Thymus (tissue), 11 donors: ENCODE results near the gene IFT74. TPM values are rescaled to one million over a fixed set of nuclear protein-coding genes. Genes with fewer than 3 reads are reported as not detected.
"Not testable (repeated sequence)": the region's sequence is repeated elsewhere in the genome, so short reads cannot be mapped to it uniquely, and the experiment has no call there.

ENCODE experiments used
- DNase-seq, 9 donors: peaks; one replicate each; pipeline ENCODE4 v3.0.0-alpha.2; 2013; ENCODE audit warnings: low spot score in 9 of 9, low read depth in 6 of 9, missing footprints in 1 of 9
- H3K27ac ChIP-seq, 2 donors: one replicate each; pipeline ENCODE4 v1.5.1; 2013; ENCODE audit warnings: control low read depth in 1 of 2, low read depth in 1 of 2, low read length in 1 of 2, mild to moderate bottlenecking in 1 of 2, moderate library complexity in 1 of 2
- H3K27me3 ChIP-seq, 2 donors: one replicate each; pipeline ENCODE4 v1.5.1; 2013; ENCODE audit warnings: low read length in 1 of 2; ENCODE audit not compliant: control insufficient read depth in 2 of 2, insufficient read depth in 1 of 2
- H3K36me3 ChIP-seq, 2 donors: one replicate each; pipeline ENCODE4 v1.5.1; 2013; ENCODE audit warnings: low read length in 1 of 2, mild to moderate bottlenecking in 1 of 2, moderate library complexity in 1 of 2; ENCODE audit not compliant: control insufficient read depth in 2 of 2, insufficient read depth in 2 of 2
- H3K4me1 ChIP-seq, 2 donors: one replicate each; pipeline ENCODE4 v1.5.1; 2013; ENCODE audit warnings: low read length in 2 of 2; ENCODE audit not compliant: control insufficient read depth in 2 of 2, insufficient read depth in 2 of 2
- H3K4me3 ChIP-seq, 2 donors: one replicate each; pipeline ENCODE4 v1.5.1; 2013; ENCODE audit warnings: low read length in 2 of 2, control low read depth in 1 of 2, mild to moderate bottlenecking in 1 of 2
- H3K9me3 ChIP-seq, 2 donors: one replicate each; pipeline ENCODE4 v1.5.1; 2013; ENCODE audit warnings: low read length in 1 of 2, mild to moderate bottlenecking in 1 of 2; ENCODE audit not compliant: control insufficient read depth in 2 of 2, insufficient read depth in 1 of 2
- WGBS: extraction: QIAGEN DNeasy Blood & Tissue Kit; methylation state at CpG from one replicate; pipeline ENCODE4 v1.1.7; 2013; 5-methylcytosine and 5-hydroxymethylcytosine counted together
- polyA plus RNA-seq: library from polyadenylated mRNA; stranded (reverse); fragments of 200-250 nt; gene quantifications from one replicate; pipeline ENCODE4 v1.2.3, GENCODE V29; 2013
- total RNA-seq: library from RNA; stranded (reverse); fragments of 120-200 nt; gene quantifications from one replicate; pipeline ENCODE4 v1.2.4, GENCODE V29; 2013
- donor health status: healthy.

IFT74 gene
- total and polyA plus RNA-seq, 2 donors = 16.3 to 16.9 TPM

GRCh38 chr9:27085456-27085855, 129.2 kb downstream of the IFT74 start:
- no peaks in the 10 kb centered on the region for H3K27me3 ChIP-seq
- no peaks in the 10 kb centered on the region for H3K9me3 ChIP-seq
- 98% methylated on average over 5 of the region's 5 CpGs for WGBS
- DNase-seq = no peak
- no peaks in the 10 kb centered on the region for H3K36me3 ChIP-seq
- H3K4me1 ChIP-seq = no peaks in the 10 kb centered on the region
- no peak overlapping the region for H3K4me3 ChIP-seq
- H3K27ac ChIP-seq = no peak overlapping the region

- Histone ChIP-seq H3K27ac (no peak overlapping the region), H3K4me3 (no peak overlapping the region), H3K4me1 (no peaks in the 10 kb centered on the region), H3K27me3 (no peaks in the 10 kb centered on the region), H3K36me3 (no peaks in the 10 kb centered on the region), H3K9me3 (no peaks in the 10 kb centered on the region)
- WGBS = 95% methylated on average over 11 of the region's 11 CpGs
- DNase-seq = no peak
Measured at GRCh38 chr9:27086818-27087680, 130.8 kb downstream of the IFT74 start.

- Histone ChIP-seq H3K27ac (no peak overlapping the region), H3K4me1 (no peaks in the 10 kb centered on the region), H3K27me3 (no peaks in the 10 kb centered on the region), H3K4me3 (no peak overlapping the region), H3K36me3 (no peaks in the 10 kb centered on the region), H3K9me3 (no peaks in the 10 kb centered on the region)
- DNase-seq = no peak
- WGBS = 88% methylated on average over 4 of the region's 4 CpGs
Measured at GRCh38 chr9:27088981-27089380, 132.8 kb downstream of the IFT74 start.

- H3K4me3 ChIP-seq = no peak overlapping the region
- no peaks in the 10 kb centered on the region for H3K4me1 ChIP-seq
- H3K27ac ChIP-seq = no peak overlapping the region
- no peaks in the 10 kb centered on the region for H3K9me3 ChIP-seq
- DNase-seq = no peak
- no peaks in the 10 kb centered on the region for H3K36me3 ChIP-seq
- 96% methylated on average over 4 of the region's 4 CpGs for WGBS
- H3K27me3 ChIP-seq = no peaks in the 10 kb centered on the region
Measured at GRCh38 chr9:27089706-27090105, 133.5 kb downstream of the IFT74 start.

GRCh38 chr9:27090231-27090630, 134.0 kb downstream of the IFT74 start:
- H3K27ac ChIP-seq = no peak overlapping the region
- no peaks in the 10 kb centered on the region for H3K9me3 ChIP-seq
- H3K4me3 ChIP-seq = no peak overlapping the region
- DNase-seq = no peak
- H3K27me3 ChIP-seq = no peaks in the 10 kb centered on the region
- H3K4me1 ChIP-seq = no peaks in the 10 kb centered on the region
- no peaks in the 10 kb centered on the region for H3K36me3 ChIP-seq

GRCh38 chr9:27090711-27091110, 134.5 kb downstream of the IFT74 start:
- no peak overlapping the region for H3K27ac ChIP-seq
- H3K4me1 ChIP-seq = no peaks in the 10 kb centered on the region
- no peak for DNase-seq
- WGBS = 98% methylated on average over 1 of the region's 1 CpG
- H3K27me3 ChIP-seq = no peaks in the 10 kb centered on the region
- H3K4me3 ChIP-seq = no peak overlapping the region
- H3K36me3 ChIP-seq = no peaks in the 10 kb centered on the region
- no peaks in the 10 kb centered on the region for H3K9me3 ChIP-seq

GRCh38 chr9:27092496-27092895, 136.3 kb downstream of the IFT74 start:
- 97% methylated on average over 27 of the region's 27 CpGs for WGBS
- not testable (repeated sequence) for DNase-seq

GRCh38 chr9:27093384-27094067, 137.3 kb downstream of the IFT74 start:
- H3K4me1 ChIP-seq, H3K9me3 ChIP-seq, H3K4me3 ChIP-seq, DNase-seq, H3K27me3 ChIP-seq, H3K27ac ChIP-seq, H3K36me3 ChIP-seq: not testable (repeated sequence)
- WGBS = 10% methylated on average over 17 of the region's 17 CpGs

More at GRCh38 chr9:27092496-27092895, 136.3 kb downstream of the IFT74 start:
- H3K36me3 ChIP-seq, H3K9me3 ChIP-seq, H3K4me3 ChIP-seq, H3K4me1 ChIP-seq, H3K27ac ChIP-seq, H3K27me3 ChIP-seq: not testable (repeated sequence)

GRCh38 chr9:27094640-27095298, 138.6 kb downstream of the IFT74 start:
- H3K36me3 ChIP-seq = no peaks in the 10 kb centered on the region
- WGBS = 78% methylated on average over 3 of the region's 3 CpGs
- no peaks in the 10 kb centered on the region for H3K27me3 ChIP-seq
- no peak overlapping the region for H3K27ac ChIP-seq
- H3K4me3 ChIP-seq = no peak overlapping the region
- no peaks in the 10 kb centered on the region for H3K4me1 ChIP-seq
- H3K9me3 ChIP-seq = no peaks in the 10 kb centered on the region
- no peak for DNase-seq
